ENCODE data around the gene NCOR1. TPM values are rescaled to one million over a fixed set of nuclear protein-coding genes. Genes with fewer than 3 reads are reported as not detected.
"Not testable (repeated sequence)": the region's sequence is repeated elsewhere in the genome, so short reads cannot be mapped to it uniquely, and the experiment has no call there.

Gene NCOR1
- total RNA-seq, 1 donor from 2014 or later: 152 TPM

DNA sequence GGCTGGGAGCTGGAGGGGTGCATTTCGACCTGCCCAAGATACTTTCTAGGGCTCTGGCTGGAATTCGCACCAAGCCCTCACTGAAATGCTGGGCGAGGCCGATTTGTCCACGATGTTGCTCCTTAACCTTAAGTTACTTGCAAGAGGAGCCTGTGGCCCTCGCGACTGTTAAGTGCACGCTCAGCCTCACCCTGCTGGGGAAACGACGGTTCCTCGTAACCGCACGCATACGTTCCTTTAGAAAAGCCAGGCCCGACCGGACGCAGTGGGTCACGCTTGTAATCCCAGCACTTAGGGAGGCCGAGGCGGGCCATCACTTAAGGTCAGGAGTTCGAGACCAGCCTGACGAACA lies 607 bp upstream of the NCOR1 start:
- peaks cover 11% of the 10 kb centered on the region for H3K4me1 Mint-ChIP-seq (ENCODE audit: low read depth, unreplicated experiment)
- peaks cover 6% of the 10 kb centered on the region for H3K9me3 Mint-ChIP-seq (ENCODE audit: unreplicated experiment)
- peaks cover 3% of the 10 kb centered on the region for H3K27me3 Mint-ChIP-seq (ENCODE audit: unreplicated experiment)
- H3K36me3 Mint-ChIP-seq (ENCODE audit: unreplicated experiment): no peaks in the 10 kb centered on the region
- peak overlapping the region; percentile 84 for H3K4me3 Mint-ChIP-seq (ENCODE audit: unreplicated experiment)
- DNase-seq: no peak
- no peak for TF ChIP-seq CTCF (IDR thresholded peaks at IDR 0.05; ENCODE audit: partially characterized antibody, unreplicated experiment)
- H3K27ac Mint-ChIP-seq (ENCODE audit: unreplicated experiment): peak overlapping the region; percentile 92

DNA sequence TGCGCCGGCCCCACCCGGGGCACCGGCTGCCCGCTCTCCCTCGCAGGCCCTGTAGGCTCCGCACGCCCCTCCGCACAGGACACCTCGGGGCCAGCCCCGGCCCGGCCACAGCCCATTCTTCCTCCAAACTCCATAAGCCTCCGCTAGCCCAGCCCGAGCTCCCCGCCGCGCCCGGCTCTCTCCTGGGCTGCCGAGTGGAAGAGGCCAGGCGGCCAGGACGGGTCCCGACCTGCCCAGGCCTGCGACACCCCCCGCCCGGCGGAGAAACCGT lies 397 bp downstream of the NCOR1 start:
- TF ChIP-seq CTCF (IDR thresholded peaks at IDR 0.05; ENCODE audit: partially characterized antibody, unreplicated experiment): no peak
- no peaks in the 10 kb centered on the region for H3K36me3 Mint-ChIP-seq (ENCODE audit: unreplicated experiment)
- peak; percentile 71 for DNase-seq
- peak overlapping the region; percentile 89 for H3K27ac Mint-ChIP-seq (ENCODE audit: unreplicated experiment)
- H3K4me1 Mint-ChIP-seq (ENCODE audit: low read depth, unreplicated experiment): peaks cover 11% of the 10 kb centered on the region
- H3K27me3 Mint-ChIP-seq (ENCODE audit: unreplicated experiment): peaks cover 3% of the 10 kb centered on the region
- H3K4me3 Mint-ChIP-seq (ENCODE audit: unreplicated experiment): peak overlapping the region; percentile 97
- H3K9me3 Mint-ChIP-seq (ENCODE audit: unreplicated experiment): peaks cover 6% of the 10 kb centered on the region

GRCh38 chr17:16214190-16215001 lies 938 bp downstream of the NCOR1 start:
- H3K36me3 Mint-ChIP-seq (ENCODE audit: unreplicated experiment): no peaks in the 10 kb centered on the region
- peaks cover 3% of the 10 kb centered on the region for H3K27me3 Mint-ChIP-seq (ENCODE audit: unreplicated experiment)
- no peak for TF ChIP-seq CTCF (IDR thresholded peaks at IDR 0.05; ENCODE audit: partially characterized antibody, unreplicated experiment)
- H3K9me3 Mint-ChIP-seq (ENCODE audit: unreplicated experiment): peaks cover 6% of the 10 kb centered on the region
- H3K4me3 Mint-ChIP-seq (ENCODE audit: unreplicated experiment): peak overlapping the region; percentile 97
- no peak for DNase-seq
- H3K4me1 Mint-ChIP-seq (ENCODE audit: low read depth, unreplicated experiment): peaks cover 11% of the 10 kb centered on the region
- peak overlapping the region; percentile 89 for H3K27ac Mint-ChIP-seq (ENCODE audit: unreplicated experiment)

GRCh38 chr17:16212793-16213192 lies 2.5 kb downstream of the NCOR1 start:
- Mint-ChIP-seq H3K4me3 (ENCODE audit: unreplicated experiment) (peak overlapping the region; percentile 43), H3K27ac (ENCODE audit: unreplicated experiment) (no peak overlapping the region), H3K27me3 (ENCODE audit: unreplicated experiment) (peaks cover 3% of the 10 kb centered on the region), H3K36me3 (ENCODE audit: unreplicated experiment) (no peaks in the 10 kb centered on the region), H3K9me3 (ENCODE audit: unreplicated experiment) (peaks cover 6% of the 10 kb centered on the region), H3K4me1 (ENCODE audit: low read depth, unreplicated experiment) (peaks cover 10% of the 10 kb centered on the region)
- no peak for DNase-seq
- TF ChIP-seq CTCF (IDR thresholded peaks at IDR 0.05; ENCODE audit: partially characterized antibody, unreplicated experiment): no peak

GRCh38 chr17:16211590-16211989 lies 3.7 kb downstream of the NCOR1 start:
- Mint-ChIP-seq H3K4me3 (ENCODE audit: unreplicated experiment) (no peak overlapping the region), H3K27me3 (ENCODE audit: unreplicated experiment) (peaks cover 3% of the 10 kb centered on the region), H3K27ac (ENCODE audit: unreplicated experiment) (no peak overlapping the region), H3K9me3 (ENCODE audit: unreplicated experiment) (peaks cover 6% of the 10 kb centered on the region), H3K4me1 (ENCODE audit: low read depth, unreplicated experiment) (peaks cover 8% of the 10 kb centered on the region), H3K36me3 (ENCODE audit: unreplicated experiment) (no peaks in the 10 kb centered on the region)
- no peak for DNase-seq
- no peak for TF ChIP-seq CTCF (IDR thresholded peaks at IDR 0.05; ENCODE audit: partially characterized antibody, unreplicated experiment)

DNA sequence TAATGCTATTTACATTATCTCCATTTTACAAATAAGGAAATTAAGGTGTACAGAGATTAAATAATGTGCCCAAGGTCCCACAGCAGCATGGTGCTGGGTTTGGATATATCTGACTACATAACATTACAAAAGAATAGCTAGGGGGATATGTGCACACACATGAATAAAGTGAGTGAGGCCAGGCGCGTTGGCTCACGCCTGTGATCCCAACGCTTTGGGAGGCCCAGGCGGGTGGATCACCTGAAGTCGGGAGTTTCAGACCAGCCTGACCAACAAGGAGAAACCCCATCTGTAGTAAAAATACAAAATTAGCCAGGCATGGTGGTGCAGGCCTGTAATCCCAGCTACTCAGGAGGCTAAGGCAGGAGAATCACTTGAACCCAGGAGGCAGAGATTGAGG lies 10.6 kb downstream of the NCOR1 start:
- H3K27me3 Mint-ChIP-seq (ENCODE audit: unreplicated experiment); H3K27ac Mint-ChIP-seq (ENCODE audit: unreplicated experiment); H3K9me3 Mint-ChIP-seq (ENCODE audit: unreplicated experiment); H3K4me3 Mint-ChIP-seq (ENCODE audit: unreplicated experiment); H3K36me3 Mint-ChIP-seq (ENCODE audit: unreplicated experiment); DNase-seq: not testable (repeated sequence)
- peaks cover 18% of the 10 kb centered on the region for H3K4me1 Mint-ChIP-seq (ENCODE audit: low read depth, unreplicated experiment)

GRCh38 chr17:16202554-16203500 lies 12.5 kb downstream of the NCOR1 start:
- not testable (repeated sequence) for H3K4me3 Mint-ChIP-seq (ENCODE audit: unreplicated experiment); H3K36me3 Mint-ChIP-seq (ENCODE audit: unreplicated experiment); H3K9me3 Mint-ChIP-seq (ENCODE audit: unreplicated experiment); H3K27me3 Mint-ChIP-seq (ENCODE audit: unreplicated experiment); DNase-seq
- H3K4me1 Mint-ChIP-seq (ENCODE audit: low read depth, unreplicated experiment): peaks cover 18% of the 10 kb centered on the region
- peak overlapping the region; percentile 28 for H3K27ac Mint-ChIP-seq (ENCODE audit: unreplicated experiment)

All from glutamatergic neuron (in vitro differentiated cells).